ENCODE results near the gene LRIT2.

Gene LRIT2

GRCh38 chr10:84243759-84244158 is 18.4 kb upstream of the LRIT2 start:
- no peak for DNase-seq (ENCODE audit: low spot score)

GRCh38 chr10:84241185-84241790 is 15.9 kb upstream of the LRIT2 start, which contains the start of gene LRIT1:
Gene LRIT1, minus strand, starts transcription at chr10:84241546. Its CDS starts 107 bp downstream, at chr10:84241439.
- DNase-seq (ENCODE audit: low spot score): no peak

GRCh38 chr10:84238909-84239308 is 13.6 kb upstream of the LRIT2 start:
- DNase-seq (ENCODE audit: low spot score): no peak

GRCh38 chr10:84237199-84238051 is 12.1 kb upstream of the LRIT2 start:
- no peak for DNase-seq (ENCODE audit: low spot score)

GRCh38 chr10:84236807-84237198 is 11.5 kb upstream of the LRIT2 start:
- no peak for DNase-seq (ENCODE audit: low spot score)

- no peak for DNase-seq (ENCODE audit: low spot score)
Measured at GRCh38 chr10:84235096-84235495, 9.8 kb upstream of the LRIT2 start.

GRCh38 chr10:84234479-84234878 is 9.1 kb upstream of the LRIT2 start:
- DNase-seq (ENCODE audit: low spot score): no peak

GRCh38 chr10:84233940-84234339 is 8.6 kb upstream of the LRIT2 start:
- DNase-seq (ENCODE audit: low spot score): no peak

GRCh38 chr10:84232376-84232775 is 7.0 kb upstream of the LRIT2 start:
- DNase-seq (ENCODE audit: low spot score): no peak

GRCh38 chr10:84230359-84230758 is 5.0 kb upstream of the LRIT2 start:
- DNase-seq (ENCODE audit: low spot score): no peak

- no peak for DNase-seq (ENCODE audit: low spot score)
Measured at GRCh38 chr10:84227810-84228209, 2.5 kb upstream of the LRIT2 start.

GRCh38 chr10:84226616-84227015 is 1.3 kb upstream of the LRIT2 start:
- no peak for DNase-seq (ENCODE audit: low spot score)

- DNase-seq (ENCODE audit: low spot score): no peak
Measured at GRCh38 chr10:84224411-84225028, 824 bp downstream of the LRIT2 start.

GRCh38 chr10:84221916-84222315 is 3.4 kb downstream of the LRIT2 start:
- DNase-seq (ENCODE audit: low spot score): no peak

GRCh38 chr10:84217746-84218145 is 7.6 kb downstream of the LRIT2 start:
- no peak for DNase-seq (ENCODE audit: low spot score)

GRCh38 chr10:84216834-84217233 is 8.5 kb downstream of the LRIT2 start:
- DNase-seq (ENCODE audit: low spot score): no peak

GRCh38 chr10:84214612-84215235 is 10.6 kb downstream of the LRIT2 start:
- peak; percentile 14 for DNase-seq (ENCODE audit: low spot score)

- DNase-seq (ENCODE audit: low spot score): no peak
Measured at GRCh38 chr10:84214046-84214572, 11.2 kb downstream of the LRIT2 start.

- DNase-seq (ENCODE audit: low spot score): no peak
Measured at GRCh38 chr10:84213076-84213475, 12.3 kb downstream of the LRIT2 start.

GRCh38 chr10:84212014-84212413 is 13.3 kb downstream of the LRIT2 start:
- no peak for DNase-seq (ENCODE audit: low spot score)

GRCh38 chr10:84211566-84211965 is 13.8 kb downstream of the LRIT2 start:
- DNase-seq (ENCODE audit: low spot score): no peak

GRCh38 chr10:84208023-84208422 is 17.3 kb downstream of the LRIT2 start:
- DNase-seq (ENCODE audit: low spot score): no peak
